Keratinocyte (primary cell): ENCODE data around the gene ZNF316.

Experiments
- CTCF ChIP-seq, 3 experiments: IDR thresholded peaks in 1 of 3; conservative IDR thresholded peaks in 1 of 3; optimal IDR thresholded peaks in 1 of 3; 2 replicates in 2 of 3; 3 replicates in 1 of 3; pipeline versions ENCODE3 to v1.5.1; 2011; ENCODE audit warnings: low read length in 3 of 3, mild to moderate bottlenecking in 3 of 3, moderate library complexity in 2 of 3, control low read depth in 1 of 3, inconsistent platforms in 1 of 3; ENCODE audit not compliant: insufficient read depth in 2 of 3; ENCODE audit errors: extremely low read depth in 1 of 3
- EZH2 ChIP-seq: IDR thresholded peaks from one replicate; pipeline ENCODE4 v1.6.1; 2012; ENCODE audit warnings: inconsistent platforms, mild to moderate bottlenecking, low read length, moderate library complexity

- no peak for TF ChIP-seq CTCF (optimal IDR thresholded peaks at IDR 0.05 in 1 of 3, IDR thresholded peaks at IDR 0.05 in 1 of 3, conservative IDR thresholded peaks at IDR 0.05 in 1 of 3; ENCODE audit: extremely low read depth in 1 of 3, insufficient read depth in 2 of 3, low read length in 3 of 3)
- TF ChIP-seq EZH2 = no peak
Measured at GRCh38 chr7:6613706-6614105, 23.4 kb upstream of the ZNF316 start.
